ENCODE measurements around the gene OR5AN1. TPM values are rescaled to one million over a fixed set of nuclear protein-coding genes. Genes with fewer than 3 reads are reported as not detected.
"Not testable (repeated sequence)": the region's sequence is repeated elsewhere in the genome, so short reads cannot be mapped to it uniquely, and the experiment has no call there.

The OR5AN1 gene, protein sequence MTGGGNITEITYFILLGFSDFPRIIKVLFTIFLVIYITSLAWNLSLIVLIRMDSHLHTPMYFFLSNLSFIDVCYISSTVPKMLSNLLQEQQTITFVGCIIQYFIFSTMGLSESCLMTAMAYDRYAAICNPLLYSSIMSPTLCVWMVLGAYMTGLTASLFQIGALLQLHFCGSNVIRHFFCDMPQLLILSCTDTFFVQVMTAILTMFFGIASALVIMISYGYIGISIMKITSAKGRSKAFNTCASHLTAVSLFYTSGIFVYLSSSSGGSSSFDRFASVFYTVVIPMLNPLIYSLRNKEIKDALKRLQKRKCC
- total RNA-seq = not detected
- long read RNA-seq = 0 reads

DNA sequence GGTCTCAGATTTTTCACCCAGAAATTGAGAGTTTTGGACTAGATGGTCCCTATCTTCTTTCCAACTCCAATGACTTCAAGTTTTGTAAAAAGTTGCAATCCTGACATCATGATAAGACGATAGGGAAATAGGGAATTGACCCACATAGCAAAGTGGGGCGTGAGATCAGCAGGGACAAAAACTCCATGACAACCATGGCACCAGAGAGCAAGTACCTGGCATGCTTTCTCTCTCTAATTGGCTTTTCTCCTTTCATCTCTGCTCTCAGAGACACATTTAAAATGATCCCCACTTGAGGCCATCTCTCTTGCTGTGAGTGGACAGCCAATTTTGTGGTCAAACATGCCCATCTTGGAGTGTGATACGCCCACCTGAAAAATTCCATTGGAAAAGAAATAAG lies at the start of gene OR5AN1:
Gene OR5AN1 (plus strand): TSS at position 301 of the 400 bp plus-strand sequence. CDS start 5,564 bp downstream, outside the sequence.
- intact Hi-C loops (cut with DNase I) = no loop called here
- DNase-seq (ENCODE audit: low spot score) = no peak

DNA sequence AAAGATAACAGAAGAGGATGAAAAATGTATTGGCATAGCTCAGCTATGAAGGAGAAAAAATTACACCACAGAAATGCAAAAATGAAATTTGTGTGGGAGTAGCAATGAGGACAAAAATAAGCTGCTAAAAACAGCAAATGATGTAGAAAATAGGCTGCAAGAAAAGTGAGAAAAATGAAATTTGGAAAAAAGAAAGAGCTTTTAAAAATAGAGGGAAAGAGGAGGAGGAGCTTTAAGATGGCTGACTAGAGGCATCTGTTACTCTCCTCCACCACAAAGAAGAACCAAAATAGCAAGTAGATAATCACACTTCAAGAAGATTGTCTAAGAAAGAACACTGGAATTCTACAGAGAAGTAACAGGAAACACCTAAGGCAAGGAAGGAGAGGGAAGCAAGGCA lies 23.7 kb upstream of the OR5AN1 start:
- intact Hi-C loops (cut with DNase I) = no loop called here
- no peak for DNase-seq (ENCODE audit: low spot score)

- DNase-seq (ENCODE audit: low spot score) = no peak
- intact Hi-C loops (cut with DNase I) = no loop called here
Observed at GRCh38 chr11:59336176-59336575, 22.5 kb upstream of the OR5AN1 start.

GRCh38 chr11:59336931-59337330 lies 21.8 kb upstream of the OR5AN1 start:
- intact Hi-C loops (cut with DNase I) = no loop called here
- no peak for DNase-seq (ENCODE audit: low spot score)

DNA sequence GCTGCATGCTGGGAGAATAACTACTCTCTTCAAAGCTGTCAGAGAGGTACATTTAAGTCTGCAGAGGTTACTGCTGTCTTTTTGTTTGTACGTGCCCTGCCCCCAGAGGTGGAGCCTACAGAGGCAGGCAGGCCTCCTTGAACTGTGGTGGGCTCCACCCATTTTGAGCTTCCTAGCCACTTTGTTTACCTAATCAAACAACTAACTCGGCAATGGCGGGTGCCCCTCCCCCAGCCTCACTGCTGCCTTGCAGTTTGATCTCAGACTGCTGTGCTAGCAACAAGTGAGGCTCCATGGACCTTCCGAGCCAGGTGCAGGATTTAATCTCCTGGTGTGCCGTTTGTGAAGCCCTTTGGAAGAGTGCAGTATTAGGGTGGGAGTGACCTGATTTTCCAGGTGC lies 9.0 kb upstream of the OR5AN1 start:
- intact Hi-C loops (cut with DNase I); DNase-seq (ENCODE audit: low spot score): not testable (repeated sequence)

DNA sequence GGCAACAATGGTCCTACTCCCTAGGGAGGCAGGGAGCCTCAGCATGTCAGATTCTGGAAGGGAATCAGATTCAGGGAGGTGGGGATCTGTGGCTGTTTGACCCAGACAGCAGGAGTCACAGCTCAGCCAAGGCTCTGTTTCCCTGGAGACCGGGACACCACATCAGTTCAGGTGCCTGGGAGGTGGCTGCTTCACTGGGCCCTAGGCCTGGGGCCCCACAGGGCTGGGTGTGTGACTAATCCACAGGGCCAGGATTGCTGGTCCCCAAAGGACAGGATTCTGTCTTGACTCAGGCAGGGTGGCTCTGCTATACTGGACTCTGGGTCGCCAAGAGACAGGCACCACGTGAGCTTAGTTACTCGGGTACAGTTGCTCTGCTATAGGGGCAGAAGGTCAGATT lies 3.5 kb upstream of the OR5AN1 start:
- intact Hi-C loops (cut with DNase I) = no loop called here
- no peak for DNase-seq (ENCODE audit: low spot score)

- no peak for DNase-seq (ENCODE audit: low spot score)
- intact Hi-C loops (cut with DNase I) = no loop called here
Observed at GRCh38 chr11:59356561-59356960, 2.1 kb upstream of the OR5AN1 start.

DNA sequence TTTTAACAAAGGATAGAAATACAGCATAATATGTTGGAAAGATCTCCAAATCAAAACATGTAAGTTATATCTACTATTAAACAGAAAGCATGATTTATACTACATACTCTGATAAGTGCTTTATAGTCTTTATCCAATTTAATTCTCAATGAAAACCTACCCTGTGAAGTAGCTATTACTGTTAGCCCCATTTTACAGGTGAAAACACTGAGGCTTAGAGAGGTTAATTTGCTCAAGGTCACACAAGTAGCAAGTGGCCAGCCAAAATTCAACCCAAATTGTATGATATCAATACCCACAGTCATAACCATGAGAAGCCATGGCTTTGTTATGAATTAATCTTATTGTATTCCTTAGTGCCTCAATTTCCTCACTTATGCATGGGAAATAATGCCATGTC lies 675 bp upstream of the OR5AN1 start:
- DNase-seq (ENCODE audit: low spot score) = no peak
- intact Hi-C loops (cut with DNase I) = no loop called here

- intact Hi-C loops (cut with DNase I) = no loop called here
- no peak for DNase-seq (ENCODE audit: low spot score)
Observed at GRCh38 chr11:59365232-59366018, 6.7 kb downstream of the OR5AN1 start.

DNA sequence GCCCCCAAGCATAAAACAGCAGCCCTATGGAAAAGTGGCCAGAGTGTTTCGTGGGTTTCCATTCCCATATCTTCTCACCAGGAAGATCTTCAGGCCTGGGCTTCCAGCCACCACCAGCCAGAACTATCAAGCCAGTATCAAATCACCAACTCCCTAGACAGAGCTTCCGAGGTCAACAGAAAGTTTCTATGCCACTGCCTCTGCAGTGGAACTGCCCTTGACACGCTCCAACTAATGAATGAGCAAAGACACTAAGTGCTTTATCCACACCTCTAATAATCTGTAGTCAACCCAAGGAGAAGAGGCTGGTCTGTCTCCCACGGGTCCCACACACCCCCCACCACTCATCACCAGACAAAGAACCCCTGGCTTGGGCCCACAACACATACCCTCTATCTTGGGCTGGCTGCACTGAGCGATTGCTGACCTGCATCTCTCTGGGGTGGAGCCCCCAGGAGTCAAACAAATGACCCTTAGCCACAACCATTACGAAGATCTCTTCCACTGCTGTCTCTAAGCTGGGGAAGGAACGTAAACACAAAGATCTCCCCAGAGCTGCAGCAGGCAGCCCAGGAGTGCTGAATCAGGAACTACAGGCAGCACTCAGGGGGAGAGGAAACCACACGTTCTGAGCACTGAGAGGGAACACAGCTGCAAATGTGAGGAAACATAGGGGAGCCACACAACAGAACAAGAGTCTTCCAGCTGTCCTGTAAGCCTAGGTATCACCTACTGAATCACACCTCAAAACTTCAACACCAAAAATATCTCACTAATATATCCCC lies 9.7 kb downstream of the OR5AN1 start:
- DNase-seq (ENCODE audit: low spot score) = no peak
- intact Hi-C loops (cut with DNase I) = no loop called here

DNA sequence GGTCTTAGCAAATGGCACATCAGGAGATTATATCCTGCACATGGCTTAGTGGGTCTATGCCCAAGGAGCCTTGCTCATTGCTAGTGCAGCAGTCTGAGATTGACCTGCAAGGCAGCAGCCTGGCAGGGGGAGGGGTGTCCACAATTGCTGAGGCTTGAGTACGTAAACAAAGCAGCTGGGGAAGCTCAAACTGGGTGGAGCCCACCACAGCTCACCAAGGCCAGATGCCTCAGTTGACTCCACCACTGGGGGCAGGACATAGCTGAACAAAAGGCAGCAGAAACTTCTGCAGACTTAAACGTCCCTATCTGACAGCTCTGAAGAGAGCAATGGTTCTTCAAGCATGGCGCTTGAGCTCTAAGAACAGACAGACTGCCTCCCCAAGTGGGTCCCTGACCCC lies 13.6 kb downstream of the OR5AN1 start:
- intact Hi-C loops (cut with DNase I); DNase-seq (ENCODE audit: low spot score): not testable (repeated sequence)

GRCh38 chr11:59380263-59381059 lies 21.8 kb downstream of the OR5AN1 start:
- intact Hi-C loops (cut with DNase I) = no loop called here
- no peak for DNase-seq (ENCODE audit: low spot score)

GRCh38 chr11:59394186-59394585 lies 35.5 kb downstream of the OR5AN1 start:
- intact Hi-C loops (cut with DNase I) = no loop called here
- no peak for DNase-seq (ENCODE audit: low spot score)

DNA sequence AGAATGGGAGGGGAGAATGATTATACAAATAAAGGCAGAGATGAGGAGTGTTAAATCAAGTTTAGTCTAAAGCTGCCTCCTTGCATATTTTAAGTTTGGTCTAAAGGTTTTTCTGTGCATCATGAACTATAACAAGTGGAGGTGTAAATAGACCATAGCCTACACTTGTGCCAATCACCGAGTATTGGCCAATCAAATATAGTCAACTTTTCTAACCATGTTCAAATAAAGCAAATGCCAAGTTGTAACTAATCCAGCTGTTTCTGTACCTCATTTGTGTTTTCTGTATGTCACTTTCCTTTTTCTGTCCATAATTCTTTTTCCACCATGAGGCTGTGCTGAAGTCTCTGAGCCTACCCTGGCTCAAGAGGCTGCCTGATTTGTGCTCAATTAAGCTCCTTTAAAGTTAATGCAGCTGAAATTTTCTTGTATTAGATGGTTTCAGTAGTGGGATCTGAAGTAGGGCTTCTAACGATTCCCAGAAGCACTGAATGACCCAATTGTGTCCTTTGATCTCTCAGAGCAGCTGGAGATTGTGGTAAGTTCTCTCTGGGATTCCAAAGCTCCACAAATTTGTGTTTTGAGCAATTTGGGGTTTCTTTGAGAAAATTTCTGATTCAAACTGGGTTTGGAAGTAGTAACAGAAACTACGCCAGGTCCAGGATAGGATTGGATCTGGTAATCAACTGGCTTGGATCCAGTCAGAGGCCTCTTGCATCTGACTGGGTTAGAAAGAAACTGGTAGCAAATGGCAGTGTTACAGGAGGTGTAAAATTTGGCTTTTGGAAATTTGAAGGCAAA lies 42.0 kb downstream of the OR5AN1 start:
- no peak for DNase-seq (ENCODE audit: low spot score)
- intact Hi-C loops (cut with DNase I) = no loop called here

DNA sequence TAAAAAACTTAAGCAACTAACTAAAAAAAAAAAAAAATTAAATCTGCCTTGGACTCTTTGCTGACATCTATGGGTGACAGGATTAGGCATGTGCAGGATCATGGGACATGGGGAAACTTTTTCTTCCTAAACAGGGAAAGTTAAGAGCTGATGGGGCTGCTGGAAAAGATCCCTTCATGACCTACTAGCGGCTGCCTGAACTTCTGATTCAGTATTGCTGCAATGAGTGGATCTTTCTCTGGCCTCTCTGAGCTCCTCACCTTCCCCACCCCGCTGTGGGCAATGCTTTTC lies 42.5 kb downstream of the OR5AN1 start:
- intact Hi-C loops (cut with DNase I) = no loop called here
- DNase-seq (ENCODE audit: low spot score) = no peak

GRCh38 chr11:59403546-59403945 lies 44.9 kb downstream of the OR5AN1 start:
- DNase-seq (ENCODE audit: low spot score) = no peak
- intact Hi-C loops (cut with DNase I) = no loop called here

DNA sequence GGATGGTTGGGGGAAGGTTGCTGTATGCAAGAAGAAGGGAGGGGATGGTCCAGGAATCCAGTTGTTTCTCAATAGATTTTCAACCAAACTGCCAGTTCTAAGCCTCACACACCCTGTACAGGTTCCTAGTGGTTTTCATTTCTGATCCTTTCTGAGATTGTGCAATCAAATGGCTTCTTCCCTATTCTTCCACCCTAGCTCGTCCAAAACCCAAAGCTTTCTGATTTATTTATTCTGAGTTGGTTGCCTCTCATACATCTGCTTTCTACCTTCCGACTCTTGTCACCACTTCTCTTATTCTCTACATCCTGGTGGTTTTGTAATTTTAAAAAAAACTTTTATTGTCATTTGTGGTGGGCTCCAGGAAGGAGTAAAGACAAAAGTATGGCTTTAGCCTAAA lies 55.0 kb downstream of the OR5AN1 start:
- no peak for DNase-seq (ENCODE audit: low spot score)
- intact Hi-C loops (cut with DNase I) = no loop called here

GRCh38 chr11:59415111-59415510 lies 56.4 kb downstream of the OR5AN1 start:
- DNase-seq (ENCODE audit: low spot score) = no peak
- intact Hi-C loops (cut with DNase I) = no loop called here

GRCh38 chr11:59416613-59417012 lies 57.9 kb downstream of the OR5AN1 start:
- DNase-seq (ENCODE audit: low spot score) = no peak
- intact Hi-C loops (cut with DNase I) = no loop called here
